Measurements from ENCODE around the gene ANKRD29.

- TF ChIP-seq ZNF274 (IDR thresholded peaks at IDR 0.05; ENCODE audit: low read length) (no peak), ZNF274 (tag by site-specific recombination; IDR thresholded peaks at IDR 0.05; ENCODE audit: borderline replicate concordance) (no peak), SP2 (tag by site-specific recombination; IDR thresholded peaks at IDR 0.05) (no peak), CTCF (tag by site-specific recombination; IDR thresholded peaks at IDR 0.05) (no peak)
These were observed 99.2 kb downstream of the ANKRD29 start for GRCh38 chr18:23563377-23564043.

Data from HEK293 (cell line).